Peyer's patch (tissue), 4 donors: ENCODE results near the gene PERCC1. TPM values are rescaled to one million over a fixed set of nuclear protein-coding genes. Genes with fewer than 3 reads are reported as not detected.
"Not testable (repeated sequence)": the region's sequence is repeated elsewhere in the genome, so short reads cannot be mapped to it uniquely, and the experiment has no call there.

Experiments used
- DNase-seq, 3 donors: peaks; one replicate each; pipeline ENCODE4 v3.0.0-alpha.2; 2017 to 2019
- H3K27ac ChIP-seq, 4 donors: fragments of 200-600 bp; sonication (generic); one replicate each; pipeline ENCODE4 v1.5.1; 2016 to 2019
- H3K27me3 ChIP-seq, 2 donors: fragments of 200-600 bp; sonication (generic); one replicate each; pipeline ENCODE4 v1.5.1; 2019
- H3K36me3 ChIP-seq, 3 donors: fragments of 200-600 bp; sonication (generic); one replicate each; pipeline ENCODE4 v1.5.1; 2016 to 2019
- H3K4me1 ChIP-seq, 4 donors: fragments of 200-600 bp; sonication (generic); one replicate each; pipeline ENCODE4 v1.5.1; 2016 to 2019
- H3K4me3 ChIP-seq, 4 donors: fragments of 200-600 bp; sonication (generic); 1 replicate in 3 of 4; 2 replicates in 1 of 4; pipeline ENCODE4 v1.5.1; 2016 to 2019; ENCODE audit warnings: mild to moderate bottlenecking in 1 of 4
- H3K9me3 ChIP-seq, 4 donors: fragments of 200-600 bp; sonication (generic); one replicate each; pipeline ENCODE4 v1.5.1; 2016 to 2019; ENCODE audit warnings: mild to moderate bottlenecking in 1 of 4
- POLR2A ChIP-seq, 2 donors: fragments of 450-650 bp; IDR thresholded peaks; one replicate each; pipeline ENCODE4 v1.5.1; 2017; ENCODE audit warnings: antibody characterized with exemption in 2 of 2, mild to moderate bottlenecking in 2 of 2, moderate library complexity in 2 of 2
- total RNA-seq, 4 donors: library from RNA; depleted of rRNA; stranded (reverse); fragments of >200 nt; gene quantifications; one replicate each; pipeline ENCODE4 v1.1.0, GENCODE V29; 2016
- TF ChIP-seq, protein P1 (sequence below), 6 experiments: fragments of 450-650 bp in 4 of 6; fragments of 200-600 bp in 2 of 6; sonication (generic) in 1 of 6; IDR thresholded peaks; one replicate each; pipeline ENCODE4 v1.5.1; 2017 to 2019; ENCODE audit warnings: antibody characterized with exemption in 6 of 6, mild to moderate bottlenecking in 3 of 6, moderate library complexity in 1 of 6

The PERCC1 gene
- total RNA-seq, 4 donors from 2014 or later: not detected

- TF ChIP-seq POLR2A (IDR thresholded peaks at IDR 0.05): no peak
- TF ChIP-seq, protein P1, sequence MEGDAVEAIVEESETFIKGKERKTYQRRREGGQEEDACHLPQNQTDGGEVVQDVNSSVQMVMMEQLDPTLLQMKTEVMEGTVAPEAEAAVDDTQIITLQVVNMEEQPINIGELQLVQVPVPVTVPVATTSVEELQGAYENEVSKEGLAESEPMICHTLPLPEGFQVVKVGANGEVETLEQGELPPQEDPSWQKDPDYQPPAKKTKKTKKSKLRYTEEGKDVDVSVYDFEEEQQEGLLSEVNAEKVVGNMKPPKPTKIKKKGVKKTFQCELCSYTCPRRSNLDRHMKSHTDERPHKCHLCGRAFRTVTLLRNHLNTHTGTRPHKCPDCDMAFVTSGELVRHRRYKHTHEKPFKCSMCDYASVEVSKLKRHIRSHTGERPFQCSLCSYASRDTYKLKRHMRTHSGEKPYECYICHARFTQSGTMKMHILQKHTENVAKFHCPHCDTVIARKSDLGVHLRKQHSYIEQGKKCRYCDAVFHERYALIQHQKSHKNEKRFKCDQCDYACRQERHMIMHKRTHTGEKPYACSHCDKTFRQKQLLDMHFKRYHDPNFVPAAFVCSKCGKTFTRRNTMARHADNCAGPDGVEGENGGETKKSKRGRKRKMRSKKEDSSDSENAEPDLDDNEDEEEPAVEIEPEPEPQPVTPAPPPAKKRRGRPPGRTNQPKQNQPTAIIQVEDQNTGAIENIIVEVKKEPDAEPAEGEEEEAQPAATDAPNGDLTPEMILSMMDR (IDR thresholded peaks at IDR 0.05): no peak
- Histone ChIP-seq H3K36me3 (peaks cover 0 to 22% (median 0%) of the 10 kb centered on the region in 3 donors), H3K27ac (no peak overlapping the region), H3K27me3 (no peaks in the 10 kb centered on the region), H3K4me3 (no peak overlapping the region), H3K9me3 (no peaks in the 10 kb centered on the region), H3K4me1 (peaks cover 0 to 9% (median 0%) of the 10 kb centered on the region in 4 donors)
- no peak for DNase-seq
These were observed 34.7 kb downstream of the PERCC1 start for GRCh38 chr16:1465567-1465915.

GRCh38 chr16:1466054-1466453 is 35.2 kb downstream of the PERCC1 start:
- no peaks in the 10 kb centered on the region for H3K27me3 ChIP-seq
- no peak overlapping the region for H3K4me3 ChIP-seq
- H3K9me3 ChIP-seq: no peaks in the 10 kb centered on the region
- no peak overlapping the region for H3K27ac ChIP-seq
- no peak for TF ChIP-seq POLR2A (IDR thresholded peaks at IDR 0.05)
- TF ChIP-seq, protein P1 (IDR thresholded peaks at IDR 0.05): no peak
- peaks cover 0 to 17% (median 0%) of the 10 kb centered on the region in 3 donors for H3K36me3 ChIP-seq
- H3K4me1 ChIP-seq: peaks cover 0 to 14% (median 0%) of the 10 kb centered on the region in 4 donors
- DNase-seq: no peak

DNA sequence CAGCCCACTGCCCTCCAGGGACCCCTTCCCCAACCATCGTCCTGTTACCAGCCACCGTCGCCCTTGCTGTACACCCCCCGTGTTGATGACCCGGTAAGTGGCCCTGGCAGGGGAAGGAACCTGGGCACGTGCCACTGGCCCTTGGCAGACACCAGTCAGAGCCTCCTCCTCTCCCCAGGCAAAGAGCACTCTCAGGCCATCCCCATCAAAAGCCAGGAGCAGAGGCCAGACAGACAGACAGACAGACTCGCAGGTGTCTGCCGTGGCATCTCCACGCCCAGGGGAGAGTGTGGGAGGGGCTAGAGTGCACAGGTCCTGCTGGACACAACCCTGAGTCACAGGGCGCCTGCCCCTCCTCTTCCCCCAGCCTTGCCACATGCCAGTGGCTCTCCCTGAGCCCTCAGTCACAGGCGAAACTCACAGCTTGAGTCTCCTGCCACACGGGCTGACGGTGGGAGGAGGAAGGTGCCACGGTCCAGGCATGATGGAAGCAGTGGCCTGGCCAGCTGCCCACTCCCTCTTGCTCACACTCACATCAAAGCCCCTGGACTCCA is 36.2 kb downstream of the PERCC1 start:
- Histone ChIP-seq H3K27ac (no peak overlapping the region), H3K27me3 (no peaks in the 10 kb centered on the region), H3K9me3 (no peaks in the 10 kb centered on the region), H3K4me1 (peaks cover 0 to 16% (median 0%) of the 10 kb centered on the region in 4 donors), H3K36me3 (peaks cover 0 to 11% (median 0%) of the 10 kb centered on the region in 3 donors), H3K4me3 (no peak overlapping the region)
- TF ChIP-seq POLR2A (IDR thresholded peaks at IDR 0.05): no peak
- TF ChIP-seq, protein P1 (IDR thresholded peaks at IDR 0.05): no peak
- no peak for DNase-seq

- no peak for DNase-seq
- Histone ChIP-seq H3K9me3 (no peaks in the 10 kb centered on the region), H3K4me1 (peaks cover 0 to 23% (median 0%) of the 10 kb centered on the region in 4 donors), H3K27me3 (no peaks in the 10 kb centered on the region), H3K27ac (no peak overlapping the region), H3K36me3 (peaks cover 0 to 11% (median 0%) of the 10 kb centered on the region in 3 donors), H3K4me3 (no peak overlapping the region)
- TF ChIP-seq, protein P1 (IDR thresholded peaks at IDR 0.05): no peak
- no peak for TF ChIP-seq POLR2A (IDR thresholded peaks at IDR 0.05)
These were observed 37.5 kb downstream of the PERCC1 start for GRCh38 chr16:1468426-1468810.

- not testable (repeated sequence) for H3K4me3 ChIP-seq, DNase-seq, H3K27me3 ChIP-seq, H3K36me3 ChIP-seq, H3K9me3 ChIP-seq
- peaks cover 0 to 30% (median 0%) of the 10 kb centered on the region in 4 donors for H3K4me1 ChIP-seq
- H3K27ac ChIP-seq: peak overlapping the region in 1 of 4 donors; percentile 1
These were observed 38.3 kb downstream of the PERCC1 start for GRCh38 chr16:1469141-1469540.

- no peaks in the 10 kb centered on the region for H3K9me3 ChIP-seq
- peaks cover 0 to 33% (median 0%) of the 10 kb centered on the region in 4 donors for H3K4me1 ChIP-seq
- peak overlapping the region in 3 of 4 donors; percentile 25 to 70 (median 52) for H3K27ac ChIP-seq
- no peaks in the 10 kb centered on the region for H3K27me3 ChIP-seq
- H3K36me3 ChIP-seq: peaks cover 0 to 3% (median 0%) of the 10 kb centered on the region in 3 donors
- peak in 2 of 3 donors; percentile 51 to 61 for DNase-seq
- H3K4me3 ChIP-seq: peak overlapping the region in 1 of 4 donors; percentile 21
- no peak for TF ChIP-seq POLR2A (IDR thresholded peaks at IDR 0.05)
- TF ChIP-seq, protein P1 (IDR thresholded peaks at IDR 0.05): no peak
These were observed 38.9 kb downstream of the PERCC1 start for GRCh38 chr16:1469693-1470201.
